ENCODE results near the gene SLC66A1. TPM values are rescaled to one million over a fixed set of nuclear protein-coding genes. Genes with fewer than 3 reads are reported as not detected.
A peak's percentile ranks its signal among the peaks of the same experiment; 100 is the strongest.

SLC66A1 gene
- total and polyA plus RNA-seq, 9 of the 15 experiments (the other 6 are each of a cell fraction or from before 2014, with no cell fraction given), result 1.2 to 40.8 (median 18.6) TPM

DNA sequence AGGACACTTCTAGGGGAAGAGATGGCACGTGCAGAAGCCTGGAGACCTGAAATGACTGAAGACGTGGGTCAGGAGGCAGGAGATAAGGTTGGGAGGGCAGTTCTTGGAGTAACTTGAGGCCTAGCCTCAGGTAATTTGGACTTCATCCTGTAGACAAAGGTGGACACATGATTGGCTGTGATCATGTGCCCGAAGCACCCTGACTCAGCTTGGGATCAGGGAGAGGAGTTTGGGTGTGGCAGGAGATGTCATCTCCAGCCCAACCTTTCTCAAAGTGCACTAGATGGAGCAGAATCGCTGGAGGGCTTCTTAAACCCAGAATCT lies 1.5 kb downstream of the SLC66A1 start (continued):
- TF ChIP-seq, protein P1, sequence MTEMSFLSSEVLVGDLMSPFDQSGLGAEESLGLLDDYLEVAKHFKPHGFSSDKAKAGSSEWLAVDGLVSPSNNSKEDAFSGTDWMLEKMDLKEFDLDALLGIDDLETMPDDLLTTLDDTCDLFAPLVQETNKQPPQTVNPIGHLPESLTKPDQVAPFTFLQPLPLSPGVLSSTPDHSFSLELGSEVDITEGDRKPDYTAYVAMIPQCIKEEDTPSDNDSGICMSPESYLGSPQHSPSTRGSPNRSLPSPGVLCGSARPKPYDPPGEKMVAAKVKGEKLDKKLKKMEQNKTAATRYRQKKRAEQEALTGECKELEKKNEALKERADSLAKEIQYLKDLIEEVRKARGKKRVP (CRISPR knock-in tag; IDR thresholded peaks at IDR 0.05), result no peak
- TF ChIP-seq DACH1 (IDR thresholded peaks at IDR 0.05; ENCODE audit: partially characterized antibody), result no peak
- no peak for TF ChIP-seq CREB1 (IDR thresholded peaks at IDR 0.05)
- no peak for TF ChIP-seq CREB1 (CRISPR knock-in tag; IDR thresholded peaks at IDR 0.05)
- no peak for TF ChIP-seq ETV6 (IDR thresholded peaks at IDR 0.05; ENCODE audit: borderline replicate concordance in 1 of 2, low read depth in 2 of 2, low read length in 1 of 2)
- no peak for TF ChIP-seq ETV6 (CRISPR knock-in tag; IDR thresholded peaks at IDR 0.05; ENCODE audit: borderline replicate concordance)
- TF ChIP-seq CBFA2T3 (IDR thresholded peaks at IDR 0.05), result peak; percentile 84
- TF ChIP-seq ZNF780A (CRISPR knock-in tag; IDR thresholded peaks at IDR 0.05), result no peak
- TF ChIP-seq ZNF282 (CRISPR knock-in tag; IDR thresholded peaks at IDR 0.05), result no peak
- no peak for TF ChIP-seq ZFPM2 (CRISPR knock-in tag; IDR thresholded peaks at IDR 0.05)
- peak in 1 of 2 experiments; percentile 74; a peak in 2 of 4 replicates for TF ChIP-seq HDAC1 (IDR thresholded peaks at IDR 0.05)
- TF ChIP-seq PML (IDR thresholded peaks at IDR 0.05; ENCODE audit: low read length), result no peak
- no peak for TF ChIP-seq HDAC6 (IDR thresholded peaks at IDR 0.05; ENCODE audit: low read depth, low read length)
- TF ChIP-seq NFRKB (IDR thresholded peaks at IDR 0.05; ENCODE audit: low read depth), result no peak
- TF ChIP-seq SP2 (IDR thresholded peaks at IDR 0.05; ENCODE audit: extremely low read depth, low read depth, low read length, poor library complexity, severe bottlenecking), result no peak
- TF ChIP-seq DIDO1 (tag; IDR thresholded peaks at IDR 0.05; ENCODE audit: low read depth), result no peak
- TF ChIP-seq CSDE1 (IDR thresholded peaks at IDR 0.05), result no peak
- TF ChIP-seq, protein P2, sequence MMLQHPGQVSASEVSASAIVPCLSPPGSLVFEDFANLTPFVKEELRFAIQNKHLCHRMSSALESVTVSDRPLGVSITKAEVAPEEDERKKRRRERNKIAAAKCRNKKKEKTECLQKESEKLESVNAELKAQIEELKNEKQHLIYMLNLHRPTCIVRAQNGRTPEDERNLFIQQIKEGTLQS (IDR thresholded peaks at IDR 0.05), result no peak; the same call in 1 of the 2 replicates
- TF ChIP-seq, protein P2 (CRISPR knock-in tag; conservative IDR thresholded peaks at IDR 0.05), result no peak
- TF ChIP-seq, protein P3, sequence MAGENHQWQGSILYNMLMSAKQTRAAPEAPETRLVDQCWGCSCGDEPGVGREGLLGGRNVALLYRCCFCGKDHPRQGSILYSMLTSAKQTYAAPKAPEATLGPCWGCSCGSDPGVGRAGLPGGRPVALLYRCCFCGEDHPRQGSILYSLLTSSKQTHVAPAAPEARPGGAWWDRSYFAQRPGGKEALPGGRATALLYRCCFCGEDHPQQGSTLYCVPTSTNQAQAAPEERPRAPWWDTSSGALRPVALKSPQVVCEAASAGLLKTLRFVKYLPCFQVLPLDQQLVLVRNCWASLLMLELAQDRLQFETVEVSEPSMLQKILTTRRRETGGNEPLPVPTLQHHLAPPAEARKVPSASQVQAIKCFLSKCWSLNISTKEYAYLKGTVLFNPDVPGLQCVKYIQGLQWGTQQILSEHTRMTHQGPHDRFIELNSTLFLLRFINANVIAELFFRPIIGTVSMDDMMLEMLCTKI (IDR thresholded peaks at IDR 0.05; ENCODE audit: partially characterized antibody), result no peak
- TF ChIP-seq, protein P4, sequence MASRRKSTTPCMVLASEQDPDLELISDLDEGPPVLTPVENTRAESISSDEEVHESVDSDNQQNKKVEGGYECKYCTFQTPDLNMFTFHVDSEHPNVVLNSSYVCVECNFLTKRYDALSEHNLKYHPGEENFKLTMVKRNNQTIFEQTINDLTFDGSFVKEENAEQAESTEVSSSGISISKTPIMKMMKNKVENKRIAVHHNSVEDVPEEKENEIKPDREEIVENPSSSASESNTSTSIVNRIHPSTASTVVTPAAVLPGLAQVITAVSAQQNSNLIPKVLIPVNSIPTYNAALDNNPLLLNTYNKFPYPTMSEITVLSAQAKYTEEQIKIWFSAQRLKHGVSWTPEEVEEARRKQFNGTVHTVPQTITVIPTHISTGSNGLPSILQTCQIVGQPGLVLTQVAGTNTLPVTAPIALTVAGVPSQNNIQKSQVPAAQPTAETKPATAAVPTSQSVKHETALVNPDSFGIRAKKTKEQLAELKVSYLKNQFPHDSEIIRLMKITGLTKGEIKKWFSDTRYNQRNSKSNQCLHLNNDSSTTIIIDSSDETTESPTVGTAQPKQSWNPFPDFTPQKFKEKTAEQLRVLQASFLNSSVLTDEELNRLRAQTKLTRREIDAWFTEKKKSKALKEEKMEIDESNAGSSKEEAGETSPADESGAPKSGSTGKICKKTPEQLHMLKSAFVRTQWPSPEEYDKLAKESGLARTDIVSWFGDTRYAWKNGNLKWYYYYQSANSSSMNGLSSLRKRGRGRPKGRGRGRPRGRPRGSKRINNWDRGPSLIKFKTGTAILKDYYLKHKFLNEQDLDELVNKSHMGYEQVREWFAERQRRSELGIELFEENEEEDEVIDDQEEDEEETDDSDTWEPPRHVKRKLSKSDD (conservative IDR thresholded peaks at IDR 0.05; ENCODE audit: low read length), result no peak
- TF ChIP-seq CAMTA2 (CRISPR knock-in tag; conservative IDR thresholded peaks at IDR 0.05), result no peak
- TF ChIP-seq ZNF165 (CRISPR knock-in tag; IDR thresholded peaks at IDR 0.05; ENCODE audit: borderline replicate concordance), result no peak
- TF ChIP-seq ZNF384 (IDR thresholded peaks at IDR 0.05; ENCODE audit: low read depth, low read length), result no peak
- TF ChIP-seq SOX6 (IDR thresholded peaks at IDR 0.05), result peak; percentile 50
- TF ChIP-seq KLF6 (CRISPR knock-in tag; IDR thresholded peaks at IDR 0.05; ENCODE audit: borderline replicate concordance), result no peak
- TF ChIP-seq, protein P5, sequence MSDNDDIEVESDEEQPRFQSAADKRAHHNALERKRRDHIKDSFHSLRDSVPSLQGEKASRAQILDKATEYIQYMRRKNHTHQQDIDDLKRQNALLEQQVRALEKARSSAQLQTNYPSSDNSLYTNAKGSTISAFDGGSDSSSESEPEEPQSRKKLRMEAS (CRISPR knock-in tag; IDR thresholded peaks at IDR 0.05), result no peak
- TF ChIP-seq ZNF217 (CRISPR knock-in tag; IDR thresholded peaks at IDR 0.05), result no peak

All from K562 (cell line).